K562 (cell line): Measurements from ENCODE around the gene NUP62.

Experiments used
- CREB1 ChIP-seq, 2 experiments: sonication (generic) in 1 of 2; formaldehyde crosslinking in 1 of 2; IDR thresholded peaks; 2 replicates each; pipeline versions ENCODE4 v1.6.1 to v1.8.0; 2012 to 2022; ENCODE audit warnings: inconsistent platforms in 1 of 2, mild to moderate bottlenecking in 1 of 2, missing genetic modification reagents in 1 of 2, moderate library complexity in 1 of 2
- ETV6 ChIP-seq, 3 experiments: fragments of 150-350 bp in 1 of 3; sonication (generic) in 1 of 3; formaldehyde crosslinking in 1 of 3; IDR thresholded peaks; 2 replicates each; pipeline versions ENCODE4 v1.6.1 to v1.8.0; 2014 to 2022; ENCODE audit warnings: borderline replicate concordance in 2 of 3, low read depth in 2 of 3, antibody characterized with exemption in 1 of 3, low read length in 1 of 3, mild to moderate bottlenecking in 1 of 3, missing genetic modification reagents in 1 of 3
- FOS ChIP-seq: IDR thresholded peaks from 3 replicates; pipeline ENCODE4 v1.6.1; 2011; ENCODE audit not compliant: insufficient read length; ENCODE audit errors: extremely low read depth
- HNRNPL ChIP-seq: fragments of 200-400 bp; formaldehyde crosslinking; IDR thresholded peaks from 2 replicates; pipeline ENCODE4 v1.6.1; 2017; ENCODE audit warnings: low read depth, mild to moderate bottlenecking, low read length
- MEF2D ChIP-seq: conservative IDR thresholded peaks from 2 replicates; pipeline ENCODE4 v1.6.1; 2016; ENCODE audit warnings: low read depth, missing genetic modification characterization, missing compliant biosample characterization
- MTA2 ChIP-seq: fragments of 450-650 bp; IDR thresholded peaks from 2 replicates; pipeline ENCODE4 v1.6.1; 2016; ENCODE audit warnings: low read depth
- MTF1 ChIP-seq: fragments of 250-450 bp; sonication (Bioruptor Pico); IDR thresholded peaks from 2 replicates; pipeline ENCODE4 v1.9.0; 2021; ENCODE audit warnings: moderate library complexity, mild to moderate bottlenecking, inconsistent platforms, borderline replicate concordance
- SRF ChIP-seq, 2 experiments: fragments of 250-450, 450-650 bp in 1 of 2; sonication (Bioruptor Pico) in 1 of 2; sonication (generic) in 1 of 2; formaldehyde crosslinking; IDR thresholded peaks; 2 replicates each; pipeline versions ENCODE4 v1.5.0 to v1.5.1; 2020 to 2022; ENCODE audit warnings: mild to moderate bottlenecking in 1 of 2, missing genetic modification reagents in 1 of 2
- TAF1 ChIP-seq: IDR thresholded peaks from 2 replicates; pipeline ENCODE4 v1.6.1; 2011; ENCODE audit warnings: mild to moderate bottlenecking, low read length, moderate library complexity; ENCODE audit not compliant: insufficient read depth, control insufficient read depth, severe bottlenecking; ENCODE audit errors: extremely low read depth
- TCF7L2 ChIP-seq: fragments of 150-350 bp; IDR thresholded peaks from 2 replicates; pipeline ENCODE4 v1.6.1; 2016; ENCODE audit warnings: low read depth, mild to moderate bottlenecking, low read length, moderate library complexity
- ZKSCAN8 ChIP-seq: fragments of 200-800 bp; sonication (Bioruptor generic); IDR thresholded peaks from 2 replicates; pipeline ENCODE4 v1.6.1; 2016; ENCODE audit warnings: missing genetic modification characterization, missing compliant biosample characterization
- ZNF12 ChIP-seq: sonication (generic); formaldehyde crosslinking; IDR thresholded peaks from 2 replicates; pipeline ENCODE4 v1.4.0; 2020; ENCODE audit warnings: mild to moderate bottlenecking, missing genetic modification reagents
- TF ChIP-seq, protein P1 (sequence below), 2 experiments: fragments of 200-800 bp in 1 of 2; sonication (Bioruptor generic) in 1 of 2; sonication (generic) in 1 of 2; formaldehyde crosslinking in 1 of 2; IDR thresholded peaks in 1 of 2; conservative IDR thresholded peaks in 1 of 2; 2 replicates each; pipeline versions ENCODE4 v1.5.0 to v1.6.1; 2016 to 2020; ENCODE audit warnings: missing compliant biosample characterization in 1 of 2, missing genetic modification characterization in 1 of 2, missing genetic modification reagents in 1 of 2
- TF ChIP-seq, protein P2 (sequence below): sonication (generic); formaldehyde crosslinking; IDR thresholded peaks from 2 replicates; pipeline ENCODE4 v1.8.0; 2022; ENCODE audit warnings: mild to moderate bottlenecking, missing genetic modification reagents, borderline replicate concordance

DNA sequence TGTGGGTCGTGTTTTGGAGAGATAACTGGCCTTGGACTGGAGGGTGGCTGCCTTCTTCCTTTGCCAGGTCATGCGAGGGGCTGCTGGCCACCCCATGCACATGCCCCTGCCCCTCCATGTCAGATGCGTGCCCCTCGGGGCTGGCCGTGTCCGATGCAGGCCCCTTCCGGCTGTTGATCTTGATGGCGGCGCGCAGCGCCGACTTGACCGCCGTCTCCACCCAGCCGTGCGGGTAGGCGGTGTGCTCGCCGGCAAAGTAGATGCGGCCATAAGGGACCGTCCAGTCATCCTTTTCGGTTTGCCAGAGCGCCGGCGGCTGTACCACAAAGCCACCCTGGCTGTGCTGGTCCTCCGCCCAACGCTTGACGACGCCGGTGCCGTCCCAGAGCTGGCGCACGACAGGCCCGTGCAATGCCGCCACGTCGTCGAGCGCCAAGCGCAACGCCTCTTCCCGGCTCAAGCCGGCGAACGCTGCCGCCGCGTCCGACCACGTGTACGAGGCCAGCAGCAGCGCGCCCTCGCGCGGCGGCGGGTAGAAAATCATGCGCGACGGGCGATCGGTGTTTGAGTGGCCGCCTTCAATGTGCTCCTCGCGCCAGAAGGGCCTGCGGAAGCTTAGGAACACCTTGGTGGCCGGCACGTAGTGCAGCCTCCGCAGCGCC is 39.5 kb downstream of the NUP62 start:
- TF ChIP-seq SRF (CRISPR knock-in tag; IDR thresholded peaks at IDR 0.05) (peak in 1 of 2 experiments; percentile 67; a peak in 1 of 4 replicates), FOS (no peak), HNRNPL (no peak; the same call in 1 of the 2 replicates), CREB1 (IDR thresholded peaks at IDR 0.05) (peak; percentile 78; the same call in 1 of the 2 replicates), CREB1 (CRISPR knock-in tag; IDR thresholded peaks at IDR 0.05) (peak; percentile 94), ZKSCAN8 (no peak), ETV6 (IDR thresholded peaks at IDR 0.05; ENCODE audit: borderline replicate concordance in 1 of 2, low read depth in 2 of 2, low read length in 1 of 2) (no peak; a peak in 1 of 4 replicates), ETV6 (CRISPR knock-in tag; IDR thresholded peaks at IDR 0.05; ENCODE audit: borderline replicate concordance) (peak; percentile 99; the same call in 1 of the 2 replicates), MTF1 (CRISPR knock-in tag) (no peak), TAF1 (peak; percentile 23), MEF2D (no peak), ZNF12 (peak; percentile 85; the same call in 1 of the 2 replicates), MTA2 (no peak), TCF7L2 (no peak)
- TF ChIP-seq, protein P1, sequence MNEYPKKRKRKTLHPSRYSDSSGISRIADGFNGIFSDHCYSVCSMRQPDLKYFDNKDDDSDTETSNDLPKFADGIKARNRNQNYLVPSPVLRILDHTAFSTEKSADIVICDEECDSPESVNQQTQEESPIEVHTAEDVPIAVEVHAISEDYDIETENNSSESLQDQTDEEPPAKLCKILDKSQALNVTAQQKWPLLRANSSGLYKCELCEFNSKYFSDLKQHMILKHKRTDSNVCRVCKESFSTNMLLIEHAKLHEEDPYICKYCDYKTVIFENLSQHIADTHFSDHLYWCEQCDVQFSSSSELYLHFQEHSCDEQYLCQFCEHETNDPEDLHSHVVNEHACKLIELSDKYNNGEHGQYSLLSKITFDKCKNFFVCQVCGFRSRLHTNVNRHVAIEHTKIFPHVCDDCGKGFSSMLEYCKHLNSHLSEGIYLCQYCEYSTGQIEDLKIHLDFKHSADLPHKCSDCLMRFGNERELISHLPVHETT (CRISPR knock-in tag; conservative IDR thresholded peaks at IDR 0.05 in 1 of 2, IDR thresholded peaks at IDR 0.05 in 1 of 2), result peak in 1 of 2 experiments; percentile 74; a peak in 1 of 4 replicates
- TF ChIP-seq, protein P2, sequence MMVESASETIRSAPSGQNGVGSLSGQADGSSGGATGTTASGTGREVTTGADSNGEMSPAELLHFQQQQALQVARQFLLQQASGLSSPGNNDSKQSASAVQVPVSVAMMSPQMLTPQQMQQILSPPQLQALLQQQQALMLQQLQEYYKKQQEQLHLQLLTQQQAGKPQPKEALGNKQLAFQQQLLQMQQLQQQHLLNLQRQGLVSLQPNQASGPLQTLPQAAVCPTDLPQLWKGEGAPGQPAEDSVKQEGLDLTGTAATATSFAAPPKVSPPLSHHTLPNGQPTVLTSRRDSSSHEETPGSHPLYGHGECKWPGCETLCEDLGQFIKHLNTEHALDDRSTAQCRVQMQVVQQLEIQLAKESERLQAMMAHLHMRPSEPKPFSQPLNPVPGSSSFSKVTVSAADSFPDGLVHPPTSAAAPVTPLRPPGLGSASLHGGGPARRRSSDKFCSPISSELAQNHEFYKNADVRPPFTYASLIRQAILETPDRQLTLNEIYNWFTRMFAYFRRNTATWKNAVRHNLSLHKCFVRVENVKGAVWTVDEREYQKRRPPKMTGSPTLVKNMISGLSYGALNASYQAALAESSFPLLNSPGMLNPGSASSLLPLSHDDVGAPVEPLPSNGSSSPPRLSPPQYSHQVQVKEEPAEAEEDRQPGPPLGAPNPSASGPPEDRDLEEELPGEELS, result peak; percentile 99
